Lung (tissue), 12 donors: Measurements from ENCODE around the gene SPATA31E1. TPM values are rescaled to one million over a fixed set of nuclear protein-coding genes. Genes with fewer than 3 reads are reported as not detected.

Source experiments
- ATAC-seq: fragments of 200-7000 bp; cut with Tn5 transposase; one replicate; pipeline ENCODE4 v1.9.1; 2020; ENCODE audit warnings: moderate number of reproducible peaks; ENCODE audit not compliant: insufficient read depth, low FRiP score
- DNase-seq, 3 donors: peaks; one replicate each; pipeline ENCODE4 v3.0.0-alpha.2; 2013 to 2017
- H3K27ac ChIP-seq, 2 donors: one replicate each; pipeline ENCODE4 v1.5.1; 2013; ENCODE audit warnings: mild to moderate bottlenecking in 2 of 2, moderate library complexity in 2 of 2, control low read depth in 1 of 2, inconsistent platforms in 1 of 2, low read depth in 1 of 2, low read length in 1 of 2
- H3K27me3 ChIP-seq, 3 donors: one replicate each; pipeline ENCODE4 v1.5.1; 2013; ENCODE audit warnings: low read length in 2 of 3; ENCODE audit not compliant: control insufficient read depth in 3 of 3, insufficient read depth in 3 of 3
- H3K36me3 ChIP-seq, 4 donors: one replicate each; pipeline ENCODE4 v1.5.1; 2013; ENCODE audit warnings: low read length in 4 of 4, mild to moderate bottlenecking in 1 of 4, moderate library complexity in 1 of 4; ENCODE audit not compliant: control insufficient read depth in 4 of 4, insufficient read depth in 4 of 4
- H3K4me1 ChIP-seq, 5 donors: one replicate each; pipeline ENCODE4 v1.5.1; 2013; ENCODE audit warnings: low read length in 5 of 5, mild to moderate bottlenecking in 2 of 5, moderate library complexity in 1 of 5; ENCODE audit not compliant: control insufficient read depth in 5 of 5, insufficient read depth in 5 of 5
- H3K4me3 ChIP-seq: one replicate; pipeline ENCODE4 v1.5.1; 2013; ENCODE audit warnings: mild to moderate bottlenecking, control low read depth, moderate library complexity
- H3K9ac ChIP-seq, 2 donors: one replicate each; pipeline ENCODE4 v1.5.1; 2013; ENCODE audit warnings: low read length in 2 of 2, control low read depth in 1 of 2; ENCODE audit not compliant: insufficient read depth in 1 of 2
- H3K9me3 ChIP-seq, 4 donors: one replicate each; pipeline ENCODE4 v1.5.1; 2013; ENCODE audit warnings: low read length in 3 of 4, mild to moderate bottlenecking in 1 of 4, moderate library complexity in 1 of 4; ENCODE audit not compliant: control insufficient read depth in 4 of 4, insufficient read depth in 3 of 4
- WGBS, 2 donors: extraction: QIAGEN DNeasy Blood & Tissue Kit; methylation state at CpG; one replicate each; pipeline ENCODE4 v1.1.7; 2013; 5-methylcytosine and 5-hydroxymethylcytosine counted together
- polyA plus RNA-seq, 2 donors: library from polyadenylated mRNA; stranded (reverse); fragments of 200-250 nt; gene quantifications; one replicate each; pipeline ENCODE4 v1.2.1, GENCODE V29; 2013
- total RNA-seq, 2 donors: library from RNA; depleted of rRNA in 1 of 2; stranded (reverse); fragments of >200 nt in 1 of 2; gene quantifications; one replicate each; pipeline ENCODE4 v1.2.1, GENCODE V29; 2014 to 2021
- TF ChIP-seq, protein P1 (sequence below): IDR thresholded peaks from 2 replicates; pipeline ENCODE4 v1.5.1; 2012; ENCODE audit warnings: mild to moderate bottlenecking; ENCODE audit errors: control extremely low read depth, extremely low read depth
- donor health status: control.
- donor health status: control.
- donor health status: Bipolar disorder and iron deficiency.
- donor health status: healthy.
- donor health status: DM: yes; HTN: yes; CAD: no.

Gene SPATA31E1
- total and polyA plus RNA-seq, 4 donors, result not detected

DNA sequence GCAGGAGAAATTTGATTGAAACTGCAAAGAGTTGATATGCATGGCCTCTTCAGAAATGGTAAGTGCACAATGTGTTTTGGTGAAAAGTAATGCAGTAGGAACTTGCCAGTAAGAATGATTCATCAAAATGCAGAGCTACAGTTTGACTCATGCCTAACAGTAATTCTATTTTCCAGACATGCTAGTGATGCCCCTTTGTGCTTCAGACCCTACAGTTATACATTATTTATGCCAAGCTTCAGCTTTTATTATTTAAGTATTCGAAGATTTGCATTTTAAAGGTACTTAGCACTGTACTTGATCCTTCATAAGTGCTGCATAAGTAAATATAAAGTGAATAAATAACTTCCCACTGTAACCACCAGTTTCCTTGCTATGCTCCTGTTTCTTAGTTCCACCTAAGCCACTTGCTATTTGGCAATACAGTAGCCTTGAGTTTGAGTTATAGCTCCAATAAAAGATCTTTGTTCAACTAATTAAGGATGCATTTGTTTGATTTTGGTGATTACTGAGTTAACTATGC, 3.6 kb upstream of the SPATA31E1 start:
- H3K9ac ChIP-seq, result no peak overlapping the region
- H3K4me3 ChIP-seq, result no peak overlapping the region
- no peaks in the 10 kb centered on the region for H3K27me3 ChIP-seq
- DNase-seq (peak in 2 of 3 donors; percentile 33 to 52), ATAC-seq (no peak)
- 64 to 76% methylated on average over 1 of the region's 1 CpG for WGBS, 2 donors
- TF ChIP-seq, protein P1, sequence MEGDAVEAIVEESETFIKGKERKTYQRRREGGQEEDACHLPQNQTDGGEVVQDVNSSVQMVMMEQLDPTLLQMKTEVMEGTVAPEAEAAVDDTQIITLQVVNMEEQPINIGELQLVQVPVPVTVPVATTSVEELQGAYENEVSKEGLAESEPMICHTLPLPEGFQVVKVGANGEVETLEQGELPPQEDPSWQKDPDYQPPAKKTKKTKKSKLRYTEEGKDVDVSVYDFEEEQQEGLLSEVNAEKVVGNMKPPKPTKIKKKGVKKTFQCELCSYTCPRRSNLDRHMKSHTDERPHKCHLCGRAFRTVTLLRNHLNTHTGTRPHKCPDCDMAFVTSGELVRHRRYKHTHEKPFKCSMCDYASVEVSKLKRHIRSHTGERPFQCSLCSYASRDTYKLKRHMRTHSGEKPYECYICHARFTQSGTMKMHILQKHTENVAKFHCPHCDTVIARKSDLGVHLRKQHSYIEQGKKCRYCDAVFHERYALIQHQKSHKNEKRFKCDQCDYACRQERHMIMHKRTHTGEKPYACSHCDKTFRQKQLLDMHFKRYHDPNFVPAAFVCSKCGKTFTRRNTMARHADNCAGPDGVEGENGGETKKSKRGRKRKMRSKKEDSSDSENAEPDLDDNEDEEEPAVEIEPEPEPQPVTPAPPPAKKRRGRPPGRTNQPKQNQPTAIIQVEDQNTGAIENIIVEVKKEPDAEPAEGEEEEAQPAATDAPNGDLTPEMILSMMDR, result no peak
- H3K27ac ChIP-seq, result no peak overlapping the region
- peaks cover 0 to 30% (median 7%) of the 10 kb centered on the region in 5 donors for H3K4me1 ChIP-seq
- no peaks in the 10 kb centered on the region for H3K36me3 ChIP-seq
- H3K9me3 ChIP-seq, result no peaks in the 10 kb centered on the region

DNA sequence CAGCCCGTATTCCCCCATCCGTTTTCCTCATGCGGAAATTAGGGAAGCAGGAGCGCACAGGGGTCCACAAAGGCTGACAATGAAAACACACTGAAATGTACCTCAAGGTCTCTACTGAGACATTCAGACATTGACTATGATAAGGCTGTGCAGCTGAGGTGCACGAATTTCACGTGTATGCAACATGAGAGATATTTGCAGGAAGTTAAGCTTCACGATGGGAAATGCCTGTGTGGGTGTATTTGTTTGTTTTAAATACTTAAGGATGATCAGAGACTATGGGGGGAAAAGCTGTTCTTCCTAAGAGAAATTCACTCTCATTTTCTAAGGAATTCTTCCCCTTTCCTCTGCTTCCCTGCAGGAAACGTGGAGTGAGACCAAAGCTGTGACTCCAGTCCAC, 2.6 kb upstream of the SPATA31E1 start:
- 60 to 64% methylated on average over 8 of the region's 8 CpGs for WGBS, 2 donors
- H3K9me3 ChIP-seq, result no peaks in the 10 kb centered on the region
- no peaks in the 10 kb centered on the region for H3K36me3 ChIP-seq
- DNase-seq, result no peak
- no peak overlapping the region for H3K27ac ChIP-seq
- no peak for ATAC-seq
- H3K4me1 ChIP-seq, result peaks cover 0 to 20% (median 7%) of the 10 kb centered on the region in 5 donors
- no peaks in the 10 kb centered on the region for H3K27me3 ChIP-seq
- TF ChIP-seq, protein P1, result no peak
- H3K9ac ChIP-seq, result no peak overlapping the region
- H3K4me3 ChIP-seq, result no peak overlapping the region

DNA sequence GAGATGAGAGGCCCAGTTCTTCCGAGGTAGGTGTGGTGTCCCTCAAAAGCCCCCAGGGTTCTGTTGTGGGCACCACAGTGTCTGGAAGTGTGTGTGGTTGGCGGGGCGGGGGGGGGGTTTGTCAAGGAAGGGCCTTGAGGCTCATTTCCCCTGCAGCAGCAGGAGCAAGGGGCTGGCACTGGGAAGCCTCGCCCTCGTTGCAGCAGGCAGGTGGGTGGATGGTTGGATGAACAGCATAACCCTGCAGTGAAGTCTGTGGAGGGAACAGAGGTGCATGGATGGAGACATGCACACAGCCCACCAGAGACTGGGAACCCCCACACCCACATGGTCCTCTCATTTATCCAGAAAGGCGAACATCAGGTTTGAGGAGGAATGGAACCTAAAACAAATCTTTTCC, 2.0 kb upstream of the SPATA31E1 start:
- Histone ChIP-seq H3K4me3 (no peak overlapping the region), H3K27me3 (no peaks in the 10 kb centered on the region), H3K36me3 (no peaks in the 10 kb centered on the region), H3K9ac (no peak overlapping the region), H3K9me3 (no peaks in the 10 kb centered on the region), H3K4me1 (peaks cover 0 to 14% (median 7%) of the 10 kb centered on the region in 5 donors), H3K27ac (no peak overlapping the region)
- WGBS, 2 donors, result 85 to 86% methylated on average over 5 to 6 of the region's 6 CpGs
- TF ChIP-seq, protein P1, result no peak
- DNase-seq (no peak), ATAC-seq (no peak)

DNA sequence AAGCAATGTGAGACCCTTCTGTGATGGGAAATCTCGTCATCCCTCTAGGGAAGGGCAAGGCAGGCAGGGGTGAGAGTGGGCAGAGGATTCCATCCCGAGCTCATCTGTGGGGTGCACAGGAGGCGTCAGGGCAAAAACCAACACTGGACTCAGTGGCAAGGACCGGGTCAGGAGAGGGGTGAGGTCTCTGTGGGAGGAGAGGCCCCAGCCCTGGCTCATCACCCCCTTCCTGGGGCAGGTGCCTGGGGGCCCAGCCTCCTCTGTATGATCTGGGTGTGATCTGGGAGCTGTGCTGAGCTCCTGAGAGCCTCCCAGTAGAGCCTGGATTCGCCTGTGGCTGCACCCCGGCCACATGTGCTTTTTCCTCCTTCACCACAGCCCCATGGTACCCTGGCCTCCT, 597 bp downstream of the SPATA31E1 start:
- H3K27ac ChIP-seq, result no peak overlapping the region
- ATAC-seq, result no peak
- WGBS, 2 donors, result 86 to 88% methylated on average over 6 of the region's 6 CpGs
- H3K9ac ChIP-seq, result no peak overlapping the region
- no peak overlapping the region for H3K4me3 ChIP-seq
- H3K27me3 ChIP-seq, result no peaks in the 10 kb centered on the region
- H3K4me1 ChIP-seq, result no peaks in the 10 kb centered on the region
- H3K36me3 ChIP-seq, result no peaks in the 10 kb centered on the region
- no peaks in the 10 kb centered on the region for H3K9me3 ChIP-seq
- TF ChIP-seq, protein P1, result no peak
- DNase-seq, result no peak
